K562 (cell line): ENCODE measurements around the gene KYAT1. TPM values are rescaled to one million over a fixed set of nuclear protein-coding genes. Genes with fewer than 3 reads are reported as not detected.
A peak's percentile ranks its signal among the peaks of the same experiment; 100 is the strongest.

Experiments used
- ATAC-seq: fragments of 200-7000 bp; cut with Tn5 transposase; 3 replicates; pipeline ENCODE4 v1.9.1; 2020; ENCODE audit warnings: moderate library complexity
- BruUV-seq: library from RNA; stranded (reverse); fragments of 400-500 nt; replicated peaks from 2 replicates; lab custom pipeline; 2021; lab: Mats Ljungman, UMichigan
- CTCF ChIA-PET: fragments of 300-600 bp; formaldehyde crosslinking; extraction: SDS; loops from one replicate; lab custom pipeline; 2021; ENCODE audit warnings: low intra/inter-chr PET ratio; lab: Yijun Ruan, JAX
- POLR2A ChIA-PET: fragments of 300-600, 350-650 bp; sonication (Branson Sonifier 250); formaldehyde crosslinking; extraction: SDS; loops from one replicate; lab custom pipeline; 2021; ENCODE audit warnings: antibody characterized with exemption, inconsistent platforms; lab: Yijun Ruan, JAX
- DNase-seq, 4 experiments: peaks; one replicate each; pipeline versions ENCODE4 v3.0.0 to v3.0.0-alpha.2; 2011 to 2018; ENCODE audit warnings: low spot score in 3 of 4, mixed read lengths in 3 of 4; ENCODE audit errors: extremely low read depth in 1 of 4
- FAIRE-seq: peaks from 2 replicates; lab custom pipeline; 2011; peaks lifted over from hg19 to GRCh38; lab: Jason Lieb, UNC
- H2AFZ ChIP-seq: 2 replicates; pipeline ENCODE4 v1.6.0; 2011; ENCODE audit warnings: low read depth, low read length, control low read depth, inconsistent platforms
- H3K27ac ChIP-seq: fragments of 200-600 bp; 3 replicates; pipeline ENCODE4 v1.8.0; 2011; ENCODE audit warnings: low read depth, mild to moderate bottlenecking, control low read depth, inconsistent platforms, low read length, moderate library complexity, mixed read lengths; ENCODE audit errors: extremely low read depth
- H3K27me3 ChIP-seq, 2 experiments: fragments of 300-600 bp in 1 of 2; 2 replicates in 1 of 2; 3 replicates in 1 of 2; pipeline versions ENCODE4 v1.6.0 to v1.8.0; 2011; ENCODE audit warnings: inconsistent platforms in 2 of 2, low read length in 2 of 2, mild to moderate bottlenecking in 1 of 2, mixed read lengths in 1 of 2, moderate library complexity in 1 of 2; ENCODE audit not compliant: control insufficient read depth in 2 of 2, insufficient read depth in 2 of 2
- H3K36me3 ChIP-seq: fragments of 300-600 bp; 3 replicates; pipeline ENCODE4 v1.8.0; 2011; ENCODE audit warnings: mild to moderate bottlenecking, low read length, inconsistent platforms; ENCODE audit not compliant: control insufficient read depth, insufficient read depth
- H3K4me1 ChIP-seq, 2 experiments: fragments of 200-600 bp in 1 of 2; replicated peaks in 1 of 2; 2 replicates in 1 of 2; 3 replicates in 1 of 2; pipeline versions ENCODE4 v1.5.1 to v1.8.0; 2011; ENCODE audit warnings: inconsistent platforms in 2 of 2, low read length in 2 of 2, mild to moderate bottlenecking in 1 of 2, mixed read lengths in 1 of 2, moderate library complexity in 1 of 2; ENCODE audit not compliant: control insufficient read depth in 2 of 2, insufficient read depth in 2 of 2
- H3K4me2 ChIP-seq: 2 replicates; pipeline ENCODE4 v1.6.1; 2011; ENCODE audit warnings: low read length, control low read depth, inconsistent platforms, mixed read lengths; ENCODE audit not compliant: insufficient read depth
- H3K4me3 ChIP-seq: fragments of 200-600 bp; sonication (generic), shearing (Covaris generic); 2 replicates; pipeline ENCODE4 v1.5.1; 2016; ENCODE audit warnings: control low read depth, inconsistent platforms
- H3K79me2 ChIP-seq: fragments of 200-600 bp; 3 replicates; pipeline ENCODE4 v1.8.0; 2011; ENCODE audit warnings: low read length, inconsistent platforms; ENCODE audit not compliant: control insufficient read depth, insufficient read depth
- H3K9ac ChIP-seq, 2 experiments: 2 replicates each; pipeline versions ENCODE4 v1.6.0 to v1.6.1; 2011; ENCODE audit warnings: low read depth in 2 of 2, low read length in 2 of 2, control low read depth in 1 of 2, inconsistent platforms in 1 of 2, mild to moderate bottlenecking in 1 of 2, mixed read lengths in 1 of 2; ENCODE audit not compliant: insufficient read depth in 1 of 2
- H3K9me1 ChIP-seq: one replicate; pipeline ENCODE4 v1.6.0; 2011; ENCODE audit warnings: inconsistent platforms, mild to moderate bottlenecking, low read length, moderate library complexity; ENCODE audit not compliant: control insufficient read depth, insufficient read depth
- H3K9me3 ChIP-seq: replicated peaks from 2 replicates; pipeline ENCODE4 v1.5.1; 2011; ENCODE audit warnings: low read depth, low read length, inconsistent platforms; ENCODE audit not compliant: control insufficient read depth, insufficient read depth
- H4K20me1 ChIP-seq: replicated peaks from 2 replicates; pipeline ENCODE4 v1.6.1; 2011; ENCODE audit warnings: low read length, inconsistent platforms, mixed read lengths; ENCODE audit not compliant: control insufficient read depth, insufficient read depth
- BCOR ChIP-seq: fragments of 450-650 bp; IDR thresholded peaks from 2 replicates; pipeline ENCODE4 v1.6.1; 2016
- FOXJ3 ChIP-seq: sonication (generic); formaldehyde crosslinking; IDR thresholded peaks from 2 replicates; pipeline ENCODE4 v1.4.0; 2020; ENCODE audit warnings: mild to moderate bottlenecking, missing genetic modification reagents
- LARP7 ChIP-seq: fragments of 450-650 bp; IDR thresholded peaks from 2 replicates; pipeline ENCODE4 v1.6.1; 2016
- RFX5 ChIP-seq: IDR thresholded peaks from 2 replicates; pipeline ENCODE4 v1.6.1; 2011; ENCODE audit warnings: low read depth, mild to moderate bottlenecking, improper control_type of control experiment, low read length
- TFAP4 ChIP-seq: sonication (generic); formaldehyde crosslinking; IDR thresholded peaks from 2 replicates; pipeline ENCODE4 v1.8.0; 2022; ENCODE audit warnings: missing genetic modification reagents, mild to moderate bottlenecking, moderate library complexity, borderline replicate concordance
- ZNF445 ChIP-seq: fragments of 250-450 bp; sonication (Bioruptor Pico); IDR thresholded peaks from 2 replicates; pipeline ENCODE4 v1.4.0; 2020; ENCODE audit warnings: low read depth, mild to moderate bottlenecking, moderate library complexity
- WGBS: fragments of 100-300 bp; shearing (Covaris generic); methylation state at CpG from one replicate; pipeline ENCODE4 v1.1.6; 2016; ENCODE audit warnings: low coverage, mixed read lengths; ENCODE audit not compliant: insufficient coverage; ENCODE audit errors: missing lambda C conversion rate; 5-methylcytosine and 5-hydroxymethylcytosine counted together
- in situ Hi-C: fragments of 300-500 bp; cut with MboI; formaldehyde crosslinking; loops from 4 replicates; pipeline ENCODE4 v1.15.0; 2018; ENCODE audit warnings: inconsistent platforms, mixed read lengths
- intact Hi-C: fragments of 100-400 bp; cut with micrococcal nuclease; formaldehyde crosslinking; loops from 2 replicates; pipeline ENCODE4 v1.14.2; 2022
- polyA plus RNA-seq, 8 experiments: library from polyadenylated mRNA; depleted of rRNA in 4 of 8; stranded (reverse) in 5 of 8; unstranded in 3 of 8; fragments of >200 nt; fragmentation: Nextera tagmentation in 2 of 8; fragmentation: Illumina TruSeq in 1 of 8; extraction: Ambion mirVana in 2 of 8; extraction: Trizol in 1 of 8; gene quantifications; 2 replicates each; pipeline versions ENCODE4 v1.2.1 to v1.2.3, GENCODE V29; 2011 to 2014; ENCODE audit warnings: inconsistent platforms in 1 of 8, missing spikeins in 1 of 8
- total RNA-seq, 7 experiments: library from RNA; depleted of rRNA in 6 of 7; stranded (reverse); fragments of >200 nt in 6 of 7; fragmentation: Illumina TruSeq in 2 of 7; extraction: Trizol in 2 of 7; gene quantifications; 2 replicates each; pipeline versions ENCODE4 v1.2.1 to v1.2.3, GENCODE V29; 2011 to 2021; ENCODE audit warnings: low replicate concordance in 1 of 7

Gene KYAT1
- total and polyA plus RNA-seq, 9 of the 15 experiments (the other 6 are each of a cell fraction or from before 2014, with no cell fraction given), result 6.4 to 16.8 (median 11.1) TPM

GRCh38 chr9:128835246-128836210, 46.2 kb downstream of the KYAT1 start:
- ATAC-seq (no peak), FAIRE-seq (no peak), DNase-seq (peak in 2 of 4 experiments; percentile 4 to 5)
- H2AFZ ChIP-seq, result no peak overlapping the region
- H3K9me1 ChIP-seq, result no peaks in the 10 kb centered on the region
- ChIA-PET POLR2A (no interaction called here), CTCF (no interaction called here)
- intact Hi-C loops (no loop called here), in situ Hi-C loops (no loop called here)
- H3K36me3 ChIP-seq, result peaks cover 21% of the 10 kb centered on the region; the same call in 2 of the 3 replicates
- H3K4me1 ChIP-seq, result peaks cover 0 to 9% of the 10 kb centered on the region in 2 experiments; a peak in 2 of 5 replicates
- H3K79me2 ChIP-seq, result no peaks in the 10 kb centered on the region
- H3K9ac ChIP-seq, result peak overlapping the region in 1 of 2 experiments; percentile 24; a peak in 1 of 4 replicates
- no peak overlapping the region for H3K4me2 ChIP-seq
- no TSS peak for BruUV-seq
- H4K20me1 ChIP-seq, result no peaks in the 10 kb centered on the region
- no peak overlapping the region for H3K4me3 ChIP-seq
- H3K27ac ChIP-seq, result no peak overlapping the region
- no peaks in the 10 kb centered on the region for H3K27me3 ChIP-seq
- 80% methylated on average over 27 of the region's 28 CpGs for WGBS
- TF ChIP-seq RFX5, result no peak
- peak; percentile 22; the same call in 1 of the 2 replicates for TF ChIP-seq TFAP4 (CRISPR knock-in tag)
- TF ChIP-seq FOXJ3, result no peak
- TF ChIP-seq LARP7, result no peak
- no peak for TF ChIP-seq BCOR
- TF ChIP-seq ZNF445 (CRISPR knock-in tag), result no peak
- H3K9me3 ChIP-seq, result no peaks in the 10 kb centered on the region
